T-helper 1 cell treated with Interleukin-12 subunit alpha and Interleukin-12 subunit beta and Interleukin-4 antibody, amounts not matched to agents 30 μg/mL and 1 μg/mL, for 36 hours (primary cell): ENCODE measurements around the gene CSRNP2.
"Not testable (repeated sequence)": the region's sequence is repeated elsewhere in the genome, so short reads cannot be mapped to it uniquely, and the experiment has no call there.

ENCODE experiments used
- H3K27ac Mint-ChIP-seq: one replicate; pipeline ENCODE4 v1.8.0; 2021; ENCODE audit warnings: mild to moderate bottlenecking, mixed read lengths
- H3K27me3 Mint-ChIP-seq: one replicate; pipeline ENCODE4 v1.8.0; 2021; ENCODE audit warnings: low read depth, mixed read lengths
- H3K36me3 Mint-ChIP-seq: one replicate; pipeline ENCODE4 v1.8.0; 2021; ENCODE audit warnings: low read depth, mixed read lengths
- H3K4me1 Mint-ChIP-seq: one replicate; pipeline ENCODE4 v1.8.0; 2021; ENCODE audit warnings: low read depth, mixed read lengths
- H3K4me3 Mint-ChIP-seq: one replicate; pipeline ENCODE4 v1.8.0; 2021; ENCODE audit warnings: mild to moderate bottlenecking, moderate library complexity, mixed read lengths
- H3K9me3 Mint-ChIP-seq: one replicate; pipeline ENCODE4 v1.8.0; 2021; ENCODE audit warnings: mixed read lengths

CSRNP2 gene

GRCh38 chr12:51025836-51026638, 57.4 kb downstream of the CSRNP2 start, which contains the start of gene SLC11A2:
Gene SLC11A2, minus strand, starts transcription at chr12:51026384. Its CDS starts 15,656 bp downstream, at chr12:51010728.
- Mint-ChIP-seq H3K27ac (peak within 1 kb of the TSS; percentile 98), H3K36me3 (peaks cover 1% of the 10 kb centered on the region), H3K27me3 (peaks cover 10% of the 10 kb centered on the region), H3K4me3 (peak within 1 kb of the TSS; percentile 95), H3K4me1 (peaks cover 39% of the 10 kb centered on the region), H3K9me3 (no peaks in the 10 kb centered on the region)

- H3K27me3 Mint-ChIP-seq, result peaks cover 10% of the 10 kb centered on the region
- H3K4me3 Mint-ChIP-seq, result peak overlapping the region; percentile 95
- peak overlapping the region; percentile 98 for H3K27ac Mint-ChIP-seq
- H3K9me3 Mint-ChIP-seq, result no peaks in the 10 kb centered on the region
- peaks cover 44% of the 10 kb centered on the region for H3K4me1 Mint-ChIP-seq
- H3K36me3 Mint-ChIP-seq, result peaks cover 1% of the 10 kb centered on the region
Measured at GRCh38 chr12:51025338-51025835, 58.0 kb downstream of the CSRNP2 start.

- peak overlapping the region; percentile 98 for H3K27ac Mint-ChIP-seq
- H3K4me3 Mint-ChIP-seq, result peak overlapping the region; percentile 95
- peaks cover 1% of the 10 kb centered on the region for H3K36me3 Mint-ChIP-seq
- H3K4me1 Mint-ChIP-seq, result peaks cover 52% of the 10 kb centered on the region
- H3K9me3 Mint-ChIP-seq, result no peaks in the 10 kb centered on the region
- peaks cover 8% of the 10 kb centered on the region for H3K27me3 Mint-ChIP-seq
Measured at GRCh38 chr12:51023625-51024382, 59.6 kb downstream of the CSRNP2 start.

- Mint-ChIP-seq H3K36me3 (peaks cover 3% of the 10 kb centered on the region), H3K27me3 (no peaks in the 10 kb centered on the region), H3K4me1 (peaks cover 52% of the 10 kb centered on the region), H3K27ac (peak overlapping the region; percentile 65), H3K4me3 (peak overlapping the region; percentile 37), H3K9me3 (no peaks in the 10 kb centered on the region)
Measured at GRCh38 chr12:51021694-51022093, 61.7 kb downstream of the CSRNP2 start.

GRCh38 chr12:51020448-51021182, 62.8 kb downstream of the CSRNP2 start:
- H3K9me3 Mint-ChIP-seq, result no peaks in the 10 kb centered on the region
- H3K36me3 Mint-ChIP-seq, result peaks cover 3% of the 10 kb centered on the region
- no peaks in the 10 kb centered on the region for H3K27me3 Mint-ChIP-seq
- no peak overlapping the region for H3K27ac Mint-ChIP-seq
- peaks cover 50% of the 10 kb centered on the region for H3K4me1 Mint-ChIP-seq
- no peak overlapping the region for H3K4me3 Mint-ChIP-seq

GRCh38 chr12:51019927-51020326, 63.5 kb downstream of the CSRNP2 start:
- H3K27me3 Mint-ChIP-seq, result no peaks in the 10 kb centered on the region
- H3K4me1 Mint-ChIP-seq, result peaks cover 44% of the 10 kb centered on the region
- H3K36me3 Mint-ChIP-seq, result peaks cover 3% of the 10 kb centered on the region
- H3K9me3 Mint-ChIP-seq, result no peaks in the 10 kb centered on the region
- H3K4me3 Mint-ChIP-seq, result no peak overlapping the region
- H3K27ac Mint-ChIP-seq, result no peak overlapping the region

GRCh38 chr12:51018956-51019355, 64.4 kb downstream of the CSRNP2 start:
- peaks cover 34% of the 10 kb centered on the region for H3K4me1 Mint-ChIP-seq
- no peak overlapping the region for H3K4me3 Mint-ChIP-seq
- H3K27me3 Mint-ChIP-seq, result no peaks in the 10 kb centered on the region
- H3K9me3 Mint-ChIP-seq, result no peaks in the 10 kb centered on the region
- no peak overlapping the region for H3K27ac Mint-ChIP-seq
- H3K36me3 Mint-ChIP-seq, result peaks cover 3% of the 10 kb centered on the region

- peaks cover 3% of the 10 kb centered on the region for H3K36me3 Mint-ChIP-seq
- H3K9me3 Mint-ChIP-seq, result no peaks in the 10 kb centered on the region
- H3K27me3 Mint-ChIP-seq, result no peaks in the 10 kb centered on the region
- H3K27ac Mint-ChIP-seq, result no peak overlapping the region
- H3K4me3 Mint-ChIP-seq, result no peak overlapping the region
- H3K4me1 Mint-ChIP-seq, result peaks cover 27% of the 10 kb centered on the region
Measured at GRCh38 chr12:51017452-51017851, 65.9 kb downstream of the CSRNP2 start.

GRCh38 chr12:51014467-51014866, 68.9 kb downstream of the CSRNP2 start:
- not testable (repeated sequence) for H3K4me3 Mint-ChIP-seq, H3K27ac Mint-ChIP-seq, H3K36me3 Mint-ChIP-seq, H3K27me3 Mint-ChIP-seq, H3K9me3 Mint-ChIP-seq, H3K4me1 Mint-ChIP-seq

GRCh38 chr12:51013441-51013840, 70.0 kb downstream of the CSRNP2 start:
- Mint-ChIP-seq H3K4me1 (peaks cover 15% of the 10 kb centered on the region), H3K4me3 (no peak overlapping the region), H3K9me3 (no peaks in the 10 kb centered on the region), H3K27me3 (no peaks in the 10 kb centered on the region), H3K36me3 (peaks cover 10% of the 10 kb centered on the region), H3K27ac (no peak overlapping the region)

- Mint-ChIP-seq H3K27ac (no peak overlapping the region), H3K4me1 (peaks cover 15% of the 10 kb centered on the region), H3K9me3 (no peaks in the 10 kb centered on the region), H3K36me3 (peaks cover 10% of the 10 kb centered on the region), H3K27me3 (no peaks in the 10 kb centered on the region), H3K4me3 (no peak overlapping the region)
Measured at GRCh38 chr12:51012570-51013236, 70.7 kb downstream of the CSRNP2 start.

- no peaks in the 10 kb centered on the region for H3K9me3 Mint-ChIP-seq
- peaks cover 8% of the 10 kb centered on the region for H3K36me3 Mint-ChIP-seq
- H3K27me3 Mint-ChIP-seq, result no peaks in the 10 kb centered on the region
- no peak overlapping the region for H3K27ac Mint-ChIP-seq
- peaks cover 13% of the 10 kb centered on the region for H3K4me1 Mint-ChIP-seq
- no peak overlapping the region for H3K4me3 Mint-ChIP-seq
Measured at GRCh38 chr12:51011955-51012354, 71.4 kb downstream of the CSRNP2 start.
